GM19467 (cell line): ENCODE data around the gene WDPCP.
"Not testable (repeated sequence)": the region's sequence is repeated elsewhere in the genome, so short reads cannot be mapped to it uniquely, and the experiment has no call there.

ENCODE experiments used
- ATAC-seq: cut with Tn5 transposase; IDR thresholded peaks from one replicate; pipeline ENCODE4 v1.9.1; 2021; ENCODE audit warnings: mild to moderate bottlenecking, moderate library complexity; ENCODE audit not compliant: unreplicated experiment

The WDPCP gene

GRCh38 chr2:63378589-63378988 lies 209.7 kb downstream of the WDPCP start:
- ATAC-seq = no peak

- ATAC-seq = no peak
These were observed 213.9 kb downstream of the WDPCP start for GRCh38 chr2:63374341-63374740.

- no peak for ATAC-seq
These were observed 215.7 kb downstream of the WDPCP start for GRCh38 chr2:63372549-63372948.

- no peak for ATAC-seq
These were observed 219.1 kb downstream of the WDPCP start for GRCh38 chr2:63369146-63369545.

GRCh38 chr2:63364866-63365265 lies 223.4 kb downstream of the WDPCP start:
- no peak for ATAC-seq

GRCh38 chr2:63357722-63358121 lies 230.6 kb downstream of the WDPCP start:
- ATAC-seq = not testable (repeated sequence)

GRCh38 chr2:63347361-63347760 lies 240.9 kb downstream of the WDPCP start:
- no peak for ATAC-seq

- ATAC-seq = no peak
These were observed 241.9 kb downstream of the WDPCP start for GRCh38 chr2:63346411-63346810.

GRCh38 chr2:63345285-63345633 lies 243.0 kb downstream of the WDPCP start:
- ATAC-seq = no peak

GRCh38 chr2:63344575-63345284 lies 243.5 kb downstream of the WDPCP start:
- ATAC-seq = no peak

GRCh38 chr2:63343397-63344109 lies 244.7 kb downstream of the WDPCP start:
- ATAC-seq = no peak

- ATAC-seq = no peak
These were observed 247.8 kb downstream of the WDPCP start for GRCh38 chr2:63340443-63340842.

- ATAC-seq = no peak
These were observed 253.4 kb downstream of the WDPCP start for GRCh38 chr2:63334910-63335309.

GRCh38 chr2:63326473-63326872 lies 261.8 kb downstream of the WDPCP start:
- no peak for ATAC-seq

- ATAC-seq = not testable (repeated sequence)
These were observed 264.6 kb downstream of the WDPCP start for GRCh38 chr2:63323662-63324061.

GRCh38 chr2:63321973-63322372 lies 266.3 kb downstream of the WDPCP start:
- ATAC-seq = not testable (repeated sequence)

- ATAC-seq = no peak
These were observed 267.6 kb downstream of the WDPCP start for GRCh38 chr2:63320669-63321068.

GRCh38 chr2:63310614-63311013 lies 277.7 kb downstream of the WDPCP start:
- ATAC-seq = no peak

- no peak for ATAC-seq
These were observed 286.8 kb downstream of the WDPCP start for GRCh38 chr2:63301481-63301880.

- no peak for ATAC-seq
These were observed 287.4 kb downstream of the WDPCP start for GRCh38 chr2:63300835-63301234.

- no peak for ATAC-seq
These were observed 300.3 kb downstream of the WDPCP start for GRCh38 chr2:63287956-63288355.

GRCh38 chr2:63286520-63286919 lies 301.8 kb downstream of the WDPCP start:
- not testable (repeated sequence) for ATAC-seq

GRCh38 chr2:63283273-63283672 lies 305.0 kb downstream of the WDPCP start:
- no peak for ATAC-seq
